Keratinocyte (primary cell): ENCODE results near the gene MAB21L4. TPM values are rescaled to one million over a fixed set of nuclear protein-coding genes. Genes with fewer than 3 reads are reported as not detected.

Source experiments
- DNase-seq: peaks from one replicate; pipeline ENCODE4 v3.0.0-alpha.2; 2011; ENCODE audit warnings: low read depth, missing footprints, low spot score
- FAIRE-seq: peaks from 2 replicates; lab custom pipeline; 2011; peaks lifted over from hg19 to GRCh38; lab: Jason Lieb, UNC
- H2AFZ ChIP-seq: 2 replicates; pipeline ENCODE4 v1.6.0; 2012; ENCODE audit warnings: low read length, control low read depth, inconsistent platforms; ENCODE audit not compliant: control insufficient read depth
- H3K27ac ChIP-seq: 2 replicates; pipeline ENCODE4 v1.5.1; 2011; ENCODE audit warnings: low read length; ENCODE audit not compliant: control insufficient read depth, insufficient read depth
- H3K27me3 ChIP-seq: 3 replicates; pipeline ENCODE4 v1.6.0; 2011; ENCODE audit warnings: low read length; ENCODE audit not compliant: control insufficient read depth, insufficient read depth; ENCODE audit errors: extremely low read depth
- H3K36me3 ChIP-seq, 2 experiments: 2 replicates in 1 of 2; 3 replicates in 1 of 2; pipeline ENCODE4 v1.5.1; 2011; ENCODE audit warnings: low read length in 2 of 2, mild to moderate bottlenecking in 1 of 2; ENCODE audit not compliant: control insufficient read depth in 2 of 2, insufficient read depth in 2 of 2; ENCODE audit errors: extremely low read depth in 1 of 2
- H3K4me1 ChIP-seq: 3 replicates; pipeline ENCODE4 v1.5.1; 2011; ENCODE audit warnings: low read length; ENCODE audit not compliant: control insufficient read depth, insufficient read depth; ENCODE audit errors: extremely low read depth
- H3K4me2 ChIP-seq: 3 replicates; pipeline ENCODE4 v1.6.0; 2011; ENCODE audit warnings: low read depth, low read length; ENCODE audit not compliant: control insufficient read depth, insufficient read depth; ENCODE audit errors: extremely low read depth
- H3K4me3 ChIP-seq, 3 experiments: fragments of 200-600 bp in 1 of 3; sonication (generic) in 1 of 3; 2 replicates in 2 of 3; 3 replicates in 1 of 3; pipeline ENCODE4 v1.5.1; 2011 to 2016; ENCODE audit warnings: low read length in 3 of 3, mild to moderate bottlenecking in 3 of 3, control low read depth in 2 of 3, inconsistent platforms in 1 of 3, low read depth in 1 of 3, mixed read lengths in 1 of 3, mixed run types in 1 of 3, moderate library complexity in 1 of 3; ENCODE audit not compliant: control insufficient read depth in 2 of 3, insufficient read depth in 2 of 3; ENCODE audit errors: extremely low read depth in 1 of 3
- H3K79me2 ChIP-seq: 2 replicates; pipeline ENCODE4 v1.6.0; 2012; ENCODE audit warnings: low read length; ENCODE audit not compliant: control insufficient read depth, insufficient read depth
- H3K9ac ChIP-seq: 3 replicates; pipeline ENCODE4 v1.6.0; 2011; ENCODE audit warnings: low read length; ENCODE audit not compliant: control insufficient read depth, insufficient read depth; ENCODE audit errors: extremely low read depth
- H3K9me1 ChIP-seq: 3 replicates; pipeline ENCODE4 v1.6.0; 2011; ENCODE audit warnings: low read length; ENCODE audit not compliant: control insufficient read depth, insufficient read depth; ENCODE audit errors: extremely low read depth
- H3K9me3 ChIP-seq: 2 replicates; pipeline ENCODE4 v1.5.1; 2012; ENCODE audit warnings: low read depth, low read length; ENCODE audit not compliant: control insufficient read depth
- H4K20me1 ChIP-seq: 3 replicates; pipeline ENCODE4 v1.6.0; 2011; ENCODE audit warnings: low read length; ENCODE audit not compliant: control insufficient read depth, insufficient read depth; ENCODE audit errors: extremely low read depth
- EZH2 ChIP-seq: IDR thresholded peaks from one replicate; pipeline ENCODE4 v1.6.1; 2012; ENCODE audit warnings: inconsistent platforms, mild to moderate bottlenecking, low read length, moderate library complexity
- dilution Hi-C: fragments of 300-500 bp; cut with MboI; formaldehyde crosslinking; loops from one replicate; pipeline ENCODE4 v1.7.0; 2020; ENCODE audit warnings: low sequenced_read_pairs; ENCODE audit not compliant: extremely low pct_ligation_motif_present
- polyA plus RNA-seq, 5 experiments: library from polyadenylated mRNA; depleted of rRNA in 3 of 5; stranded (reverse) in 3 of 5; stranded (forward) in 1 of 5; unstranded in 1 of 5; fragments of >200 nt; gene quantifications; 1 replicate in 1 of 5; 2 replicates in 3 of 5; 3 replicates in 1 of 5; pipeline versions ENCODE4 v1.2.1 to v1.2.3, GENCODE V29; 2011 to 2012; ENCODE audit warnings: missing spikeins in 2 of 5, low read depth in 1 of 5, low replicate concordance in 1 of 5
- TF ChIP-seq, protein P1 (sequence below), 3 experiments: IDR thresholded peaks in 1 of 3; conservative IDR thresholded peaks in 1 of 3; optimal IDR thresholded peaks in 1 of 3; 2 replicates in 2 of 3; 3 replicates in 1 of 3; pipeline versions ENCODE3 to v1.5.1; 2011; ENCODE audit warnings: low read length in 3 of 3, mild to moderate bottlenecking in 3 of 3, moderate library complexity in 2 of 3, control low read depth in 1 of 3, inconsistent platforms in 1 of 3; ENCODE audit not compliant: insufficient read depth in 2 of 3; ENCODE audit errors: extremely low read depth in 1 of 3

Gene MAB21L4
- polyA plus RNA-seq, 1 donor (not counting 4 experiments of a cell fraction or from before 2014, with no cell fraction given), result 0.37 TPM

DNA sequence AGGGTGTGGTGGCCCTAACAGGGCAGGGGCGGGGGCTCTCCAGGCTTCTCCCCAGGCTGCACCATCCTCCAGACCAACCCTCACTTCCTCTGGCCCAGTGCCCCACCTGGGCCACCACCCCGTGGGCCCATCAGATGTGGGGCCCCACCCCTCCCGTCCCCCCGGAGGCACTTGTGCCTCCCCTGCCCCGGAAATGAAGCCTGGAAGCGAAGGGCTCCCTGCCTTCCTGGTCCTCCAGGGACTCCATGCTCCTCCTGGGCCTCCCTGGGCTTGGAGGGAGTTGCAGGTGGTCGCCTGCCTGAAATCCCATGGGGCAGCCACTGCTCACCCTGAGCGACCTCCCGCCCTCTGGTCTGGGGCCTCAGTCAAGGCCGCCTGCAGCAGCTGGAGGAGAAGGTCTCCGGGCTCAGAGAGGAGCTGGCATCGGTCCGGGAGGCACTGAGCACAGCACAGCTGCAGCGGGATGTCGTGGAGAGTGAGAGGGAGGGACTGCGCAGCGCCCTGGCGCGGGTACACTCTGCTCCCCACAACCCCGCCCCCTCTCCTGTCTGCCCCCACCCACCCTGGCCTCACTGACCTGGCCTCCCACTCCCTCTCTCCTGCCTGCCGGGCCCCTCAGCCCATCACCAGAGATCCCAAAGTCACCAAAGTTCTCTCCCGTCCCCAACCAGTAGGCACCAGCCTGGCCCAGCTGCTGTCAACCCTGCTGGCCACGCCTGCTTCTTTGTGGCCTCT lies 38.2 kb upstream of the MAB21L4 start:
- dilution Hi-C loops, result no loop called here
- H3K4me1 ChIP-seq, result no peaks in the 10 kb centered on the region
- no peak for TF ChIP-seq EZH2
- TF ChIP-seq, protein P1, sequence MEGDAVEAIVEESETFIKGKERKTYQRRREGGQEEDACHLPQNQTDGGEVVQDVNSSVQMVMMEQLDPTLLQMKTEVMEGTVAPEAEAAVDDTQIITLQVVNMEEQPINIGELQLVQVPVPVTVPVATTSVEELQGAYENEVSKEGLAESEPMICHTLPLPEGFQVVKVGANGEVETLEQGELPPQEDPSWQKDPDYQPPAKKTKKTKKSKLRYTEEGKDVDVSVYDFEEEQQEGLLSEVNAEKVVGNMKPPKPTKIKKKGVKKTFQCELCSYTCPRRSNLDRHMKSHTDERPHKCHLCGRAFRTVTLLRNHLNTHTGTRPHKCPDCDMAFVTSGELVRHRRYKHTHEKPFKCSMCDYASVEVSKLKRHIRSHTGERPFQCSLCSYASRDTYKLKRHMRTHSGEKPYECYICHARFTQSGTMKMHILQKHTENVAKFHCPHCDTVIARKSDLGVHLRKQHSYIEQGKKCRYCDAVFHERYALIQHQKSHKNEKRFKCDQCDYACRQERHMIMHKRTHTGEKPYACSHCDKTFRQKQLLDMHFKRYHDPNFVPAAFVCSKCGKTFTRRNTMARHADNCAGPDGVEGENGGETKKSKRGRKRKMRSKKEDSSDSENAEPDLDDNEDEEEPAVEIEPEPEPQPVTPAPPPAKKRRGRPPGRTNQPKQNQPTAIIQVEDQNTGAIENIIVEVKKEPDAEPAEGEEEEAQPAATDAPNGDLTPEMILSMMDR (optimal IDR thresholded peaks at IDR 0.05 in 1 of 3, IDR thresholded peaks at IDR 0.05 in 1 of 3, conservative IDR thresholded peaks at IDR 0.05 in 1 of 3; ENCODE audit: extremely low read depth in 1 of 3, insufficient read depth in 2 of 3, low read length in 3 of 3), result no peak
- H2AFZ ChIP-seq, result no peak overlapping the region
- FAIRE-seq, result no peak
- H3K4me2 ChIP-seq, result no peak overlapping the region
- H3K4me3 ChIP-seq, result no peak overlapping the region
- H3K9ac ChIP-seq, result no peak overlapping the region
- H3K9me3 ChIP-seq, result no peaks in the 10 kb centered on the region
- no peaks in the 10 kb centered on the region for H4K20me1 ChIP-seq
- no peaks in the 10 kb centered on the region for H3K79me2 ChIP-seq
- H3K27ac ChIP-seq, result no peak overlapping the region
- no peaks in the 10 kb centered on the region for H3K9me1 ChIP-seq
- no peak for DNase-seq
- peaks cover 11% of the 10 kb centered on the region for H3K27me3 ChIP-seq
- no peaks in the 10 kb centered on the region for H3K36me3 ChIP-seq

DNA sequence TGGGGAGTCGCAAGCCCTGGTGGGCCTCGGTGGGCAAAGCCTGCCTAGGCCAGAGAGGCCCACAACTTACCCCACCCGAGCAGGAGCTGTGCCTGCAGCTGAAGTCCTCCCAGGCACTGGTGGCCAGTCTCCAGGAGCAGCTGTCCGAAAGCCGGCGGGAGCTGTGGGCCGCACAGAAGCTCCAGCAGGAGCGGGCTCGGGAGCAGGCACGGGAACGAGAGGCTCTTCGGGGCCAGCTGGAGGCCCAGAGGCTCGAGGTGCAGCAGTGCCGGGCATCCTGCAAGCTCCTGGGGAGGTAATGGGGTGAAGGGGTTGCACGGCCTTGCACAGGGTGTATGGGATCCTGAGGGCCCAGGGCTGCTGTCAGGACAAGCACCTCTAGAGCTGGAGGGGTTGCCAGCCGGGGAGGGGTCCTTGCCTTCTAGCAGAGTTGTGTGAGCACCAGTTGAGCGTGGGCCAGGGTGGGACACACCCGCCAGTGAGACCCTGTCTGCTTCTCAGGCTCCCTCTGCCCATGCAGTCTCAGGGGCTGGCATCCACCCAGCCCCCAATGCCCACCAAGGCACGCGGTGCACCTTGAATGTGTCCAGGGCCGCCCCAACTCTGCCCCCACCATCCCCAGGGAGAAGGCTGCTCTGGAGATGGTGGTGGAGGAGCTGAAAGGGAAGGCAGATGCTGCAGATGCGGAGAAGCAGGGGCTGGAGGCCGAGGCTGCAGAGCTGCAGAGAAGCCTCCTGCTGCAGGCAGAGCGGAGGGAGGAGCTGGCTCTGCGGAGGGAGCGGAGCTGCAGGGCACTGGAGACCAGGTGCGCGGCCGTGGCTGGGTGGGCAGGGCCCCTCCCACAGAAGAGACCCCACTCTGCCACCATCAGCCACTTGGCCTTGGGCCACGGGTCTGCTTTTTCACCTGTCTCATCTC lies 37.4 kb upstream of the MAB21L4 start:
- H3K27me3 ChIP-seq, result peaks cover 11% of the 10 kb centered on the region
- dilution Hi-C loops, result no loop called here
- no peak for DNase-seq

More for the DNA sequence above, 37.4 kb upstream of the MAB21L4 start:
- no peaks in the 10 kb centered on the region for H3K9me1 ChIP-seq
- H2AFZ ChIP-seq, result no peak overlapping the region
- H3K4me2 ChIP-seq, result no peak overlapping the region
- no peak for TF ChIP-seq EZH2
- TF ChIP-seq, protein P1 (optimal IDR thresholded peaks at IDR 0.05 in 1 of 3, IDR thresholded peaks at IDR 0.05 in 1 of 3, conservative IDR thresholded peaks at IDR 0.05 in 1 of 3; ENCODE audit: extremely low read depth in 1 of 3, insufficient read depth in 2 of 3, low read length in 3 of 3), result no peak
- FAIRE-seq, result no peak
- H3K4me1 ChIP-seq, result no peaks in the 10 kb centered on the region
- no peaks in the 10 kb centered on the region for H3K36me3 ChIP-seq
- H3K4me3 ChIP-seq, result no peak overlapping the region
- no peak overlapping the region for H3K9ac ChIP-seq
- no peaks in the 10 kb centered on the region for H4K20me1 ChIP-seq
- H3K27ac ChIP-seq, result no peak overlapping the region
- no peaks in the 10 kb centered on the region for H3K9me3 ChIP-seq
- no peaks in the 10 kb centered on the region for H3K79me2 ChIP-seq
